ENCODE data around the gene ZMYND15.

DNA sequence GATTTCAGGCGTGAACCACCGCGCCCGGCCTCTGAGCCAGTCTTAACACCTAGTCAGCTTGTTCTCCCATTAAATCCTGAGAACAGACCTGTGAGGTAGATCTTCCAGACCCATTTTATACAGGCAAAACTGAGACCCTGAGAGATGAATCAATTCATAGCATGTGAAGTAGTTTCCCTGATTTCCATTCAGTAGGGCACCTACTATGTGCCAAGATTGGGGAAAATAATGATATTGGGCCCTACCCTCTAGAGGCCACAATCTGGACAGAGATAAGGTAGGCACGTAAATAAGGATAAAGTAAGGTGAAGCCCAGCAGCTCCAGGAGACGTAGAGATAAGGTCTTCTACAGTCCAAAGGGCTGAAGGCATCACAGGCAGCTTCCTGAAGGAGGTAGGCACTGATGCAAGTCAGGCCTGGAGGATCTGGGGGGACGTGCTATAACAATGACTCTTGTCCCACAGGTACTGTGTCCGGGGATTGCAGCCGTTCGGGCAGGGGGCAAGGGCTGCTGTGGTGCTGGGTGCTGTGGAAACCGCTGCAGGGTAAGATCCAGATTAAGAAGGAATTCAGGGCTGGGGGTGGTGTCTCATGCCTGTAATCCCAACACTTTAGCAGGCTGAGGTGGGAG, 40.8 kb downstream of the ZMYND15 start:
- TF ChIP-seq, protein P1, sequence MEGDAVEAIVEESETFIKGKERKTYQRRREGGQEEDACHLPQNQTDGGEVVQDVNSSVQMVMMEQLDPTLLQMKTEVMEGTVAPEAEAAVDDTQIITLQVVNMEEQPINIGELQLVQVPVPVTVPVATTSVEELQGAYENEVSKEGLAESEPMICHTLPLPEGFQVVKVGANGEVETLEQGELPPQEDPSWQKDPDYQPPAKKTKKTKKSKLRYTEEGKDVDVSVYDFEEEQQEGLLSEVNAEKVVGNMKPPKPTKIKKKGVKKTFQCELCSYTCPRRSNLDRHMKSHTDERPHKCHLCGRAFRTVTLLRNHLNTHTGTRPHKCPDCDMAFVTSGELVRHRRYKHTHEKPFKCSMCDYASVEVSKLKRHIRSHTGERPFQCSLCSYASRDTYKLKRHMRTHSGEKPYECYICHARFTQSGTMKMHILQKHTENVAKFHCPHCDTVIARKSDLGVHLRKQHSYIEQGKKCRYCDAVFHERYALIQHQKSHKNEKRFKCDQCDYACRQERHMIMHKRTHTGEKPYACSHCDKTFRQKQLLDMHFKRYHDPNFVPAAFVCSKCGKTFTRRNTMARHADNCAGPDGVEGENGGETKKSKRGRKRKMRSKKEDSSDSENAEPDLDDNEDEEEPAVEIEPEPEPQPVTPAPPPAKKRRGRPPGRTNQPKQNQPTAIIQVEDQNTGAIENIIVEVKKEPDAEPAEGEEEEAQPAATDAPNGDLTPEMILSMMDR (IDR thresholded peaks at IDR 0.05; ENCODE audit: low read depth, low read length, poor library complexity, severe bottlenecking) = no peak
- no peak for TF ChIP-seq EZH2phosphoT487 (IDR thresholded peaks at IDR 0.05; ENCODE audit: borderline replicate concordance, low read length)

Data from DOHH2 (cell line).